ENCODE results near the gene CDCP1. TPM values are rescaled to one million over a fixed set of nuclear protein-coding genes. Genes with fewer than 3 reads are reported as not detected.
"Not testable (repeated sequence)": the region's sequence is repeated elsewhere in the genome, so short reads cannot be mapped to it uniquely, and the experiment has no call there.

Gene CDCP1
- total RNA-seq, 2 experiments from 2014 or later: 0.32 to 0.36 TPM

- Mint-ChIP-seq H3K27ac (no peak overlapping the region), H3K36me3 (ENCODE audit: low read depth) (no peaks in the 10 kb centered on the region), H3K27me3 (peaks cover 11% of the 10 kb centered on the region), H3K4me3 (no peak overlapping the region), H3K4me1 (ENCODE audit: low read depth) (peaks cover 14% of the 10 kb centered on the region), H3K9me3 (no peaks in the 10 kb centered on the region)
- CTCF ChIA-PET: interaction anchor here (1.2 to 6.4 kb wide), 7 partner anchors 9 to 155 kb away, joined by 4 to 66 read pairs (median 8); no protein-coding TSS in a partner anchor
- intact Hi-C loops (cut with micrococcal nuclease): no loop called here
- ATAC-seq (peak; percentile 39), DNase-seq (peak; percentile 42)
- POLR2A ChIA-PET: interaction anchor here (0.8 kb wide), 1 partner anchor 141 kb away, joined by 4 read pairs; no protein-coding TSS in a partner anchor
- TF ChIP-seq, protein P1, sequence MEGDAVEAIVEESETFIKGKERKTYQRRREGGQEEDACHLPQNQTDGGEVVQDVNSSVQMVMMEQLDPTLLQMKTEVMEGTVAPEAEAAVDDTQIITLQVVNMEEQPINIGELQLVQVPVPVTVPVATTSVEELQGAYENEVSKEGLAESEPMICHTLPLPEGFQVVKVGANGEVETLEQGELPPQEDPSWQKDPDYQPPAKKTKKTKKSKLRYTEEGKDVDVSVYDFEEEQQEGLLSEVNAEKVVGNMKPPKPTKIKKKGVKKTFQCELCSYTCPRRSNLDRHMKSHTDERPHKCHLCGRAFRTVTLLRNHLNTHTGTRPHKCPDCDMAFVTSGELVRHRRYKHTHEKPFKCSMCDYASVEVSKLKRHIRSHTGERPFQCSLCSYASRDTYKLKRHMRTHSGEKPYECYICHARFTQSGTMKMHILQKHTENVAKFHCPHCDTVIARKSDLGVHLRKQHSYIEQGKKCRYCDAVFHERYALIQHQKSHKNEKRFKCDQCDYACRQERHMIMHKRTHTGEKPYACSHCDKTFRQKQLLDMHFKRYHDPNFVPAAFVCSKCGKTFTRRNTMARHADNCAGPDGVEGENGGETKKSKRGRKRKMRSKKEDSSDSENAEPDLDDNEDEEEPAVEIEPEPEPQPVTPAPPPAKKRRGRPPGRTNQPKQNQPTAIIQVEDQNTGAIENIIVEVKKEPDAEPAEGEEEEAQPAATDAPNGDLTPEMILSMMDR (IDR thresholded peaks at IDR 0.05): peak; percentile 34
These were observed 90.6 kb downstream of the CDCP1 start for GRCh38 chr3:45055411-45056143.

- Mint-ChIP-seq H3K27me3 (peaks cover 12% of the 10 kb centered on the region), H3K27ac (no peak overlapping the region), H3K4me3 (no peak overlapping the region), H3K9me3 (no peaks in the 10 kb centered on the region), H3K36me3 (ENCODE audit: low read depth) (no peaks in the 10 kb centered on the region), H3K4me1 (ENCODE audit: low read depth) (peaks cover 14% of the 10 kb centered on the region)
- ChIA-PET CTCF (interaction anchor here (1.2 to 6.4 kb wide), 6 partner anchors 10 to 155 kb away, joined by 4 to 66 read pairs (median 8); no protein-coding TSS in a partner anchor), POLR2A (interaction anchor here (0.8 kb wide), 1 partner anchor 141 kb away, joined by 4 read pairs; no protein-coding TSS in a partner anchor)
- intact Hi-C loops (cut with micrococcal nuclease): no loop called here
- DNase-seq (no peak), ATAC-seq (no peak)
- TF ChIP-seq, protein P1 (IDR thresholded peaks at IDR 0.05): no peak
These were observed 91.2 kb downstream of the CDCP1 start for GRCh38 chr3:45055032-45055410.

- Mint-ChIP-seq H3K9me3 (no peaks in the 10 kb centered on the region), H3K4me1 (ENCODE audit: low read depth) (peaks cover 14% of the 10 kb centered on the region), H3K27me3 (peaks cover 14% of the 10 kb centered on the region), H3K27ac (no peak overlapping the region), H3K4me3 (no peak overlapping the region), H3K36me3 (ENCODE audit: low read depth) (no peaks in the 10 kb centered on the region)
- TF ChIP-seq, protein P1 (IDR thresholded peaks at IDR 0.05): no peak
- ATAC-seq (no peak), DNase-seq (peak; percentile 13)
- POLR2A ChIA-PET: no interaction called here
- CTCF ChIA-PET: interaction anchor here (1.7 to 6.4 kb wide), 4 partner anchors 11 to 127 kb away, joined by 4 to 66 read pairs (median 12); no protein-coding TSS in a partner anchor
- intact Hi-C loops (cut with micrococcal nuclease): no loop called here
These were observed 91.9 kb downstream of the CDCP1 start for GRCh38 chr3:45054196-45054857.

GRCh38 chr3:45053805-45054195, 92.4 kb downstream of the CDCP1 start:
- H3K36me3 Mint-ChIP-seq (ENCODE audit: low read depth); POLR2A ChIA-PET; intact Hi-C loops (cut with micrococcal nuclease); H3K9me3 Mint-ChIP-seq; ATAC-seq; H3K4me3 Mint-ChIP-seq; H3K27ac Mint-ChIP-seq; DNase-seq: not testable (repeated sequence)
- H3K27me3 Mint-ChIP-seq: peaks cover 18% of the 10 kb centered on the region
- peaks cover 14% of the 10 kb centered on the region for H3K4me1 Mint-ChIP-seq (ENCODE audit: low read depth)
- CTCF ChIA-PET: interaction anchor here (3.5 to 6.4 kb wide), 2 partner anchors 10 to 15 kb away, joined by 17 to 66 read pairs; no protein-coding TSS in a partner anchor

DNA sequence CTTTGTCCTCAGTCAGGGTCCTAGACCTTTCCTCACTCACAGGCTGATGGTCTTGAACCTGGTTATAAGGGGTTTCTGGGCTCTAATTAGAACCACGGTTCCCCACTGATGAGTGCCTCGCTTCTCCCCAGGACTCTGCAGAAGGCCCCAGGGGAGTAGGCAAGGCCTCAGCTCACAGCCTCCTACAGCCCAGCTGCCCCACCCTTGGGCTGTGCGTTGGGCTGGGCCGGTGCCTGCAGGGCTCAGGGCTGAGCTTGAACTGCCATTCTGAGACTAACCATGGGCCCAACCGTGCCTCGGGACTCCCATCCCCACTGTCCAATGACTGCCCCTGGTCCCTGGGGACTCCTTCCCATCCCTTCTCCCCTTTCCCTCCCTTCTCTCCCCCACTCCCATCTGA, 94.5 kb downstream of the CDCP1 start:
- peaks cover 16% of the 10 kb centered on the region for H3K27me3 Mint-ChIP-seq
- peaks cover 6% of the 10 kb centered on the region for H3K4me1 Mint-ChIP-seq (ENCODE audit: low read depth)
- H3K36me3 Mint-ChIP-seq (ENCODE audit: low read depth): no peaks in the 10 kb centered on the region
- CTCF ChIA-PET: interaction anchor here (1.3 kb wide), 1 partner anchor 13 kb away, joined by 4 read pairs; no protein-coding TSS in a partner anchor
- POLR2A ChIA-PET: no interaction called here
- ATAC-seq (no peak), DNase-seq (no peak)
- no peak overlapping the region for H3K4me3 Mint-ChIP-seq
- TF ChIP-seq, protein P1 (IDR thresholded peaks at IDR 0.05): no peak
- no peak overlapping the region for H3K27ac Mint-ChIP-seq
- H3K9me3 Mint-ChIP-seq: no peaks in the 10 kb centered on the region
- intact Hi-C loops (cut with micrococcal nuclease): no loop called here

Measured in activated CD8-positive, alpha-beta T cell treated with anti-CD3 and anti-CD28 coated beads for 36 hours (primary cell).